B cell (primary cell): ENCODE results near the gene CCNO. TPM values are rescaled to one million over a fixed set of nuclear protein-coding genes. Genes with fewer than 3 reads are reported as not detected.

Experiments
- ATAC-seq: fragments of 200-7000 bp; cut with Tn5 transposase; one replicate; pipeline ENCODE4 v1.10.0; 2021; ENCODE audit warnings: low read depth, mild to moderate bottlenecking, moderate number of reproducible peaks, moderate library complexity
- CTCF ChIA-PET: fragments of 350-600 bp; sonication (Branson Sonifier 250); formaldehyde crosslinking; loops from one replicate; lab custom pipeline; 2021; ENCODE audit warnings: antibody characterized with exemption, inconsistent platforms; lab: Charles Lee
- POLR2A ChIA-PET: fragments of 350-600 bp; sonication (Branson Sonifier 250); formaldehyde crosslinking; loops from one replicate; lab custom pipeline; 2021; ENCODE audit warnings: antibody characterized with exemption; lab: Charles Lee
- DNase-seq: peaks from one replicate; pipeline ENCODE4 v3.0.0; 2013
- H2AFZ ChIP-seq: 2 replicates; pipeline ENCODE4 v1.6.1; 2012; ENCODE audit warnings: mild to moderate bottlenecking, low read depth, low read length; ENCODE audit not compliant: insufficient read depth, poor library complexity, severe bottlenecking
- H3K27ac ChIP-seq, 2 donors: 1 replicate in 1 of 2; 2 replicates in 1 of 2; pipeline ENCODE4 v1.5.1; 2012 to 2013; ENCODE audit warnings: low read length in 2 of 2, mild to moderate bottlenecking in 2 of 2, moderate library complexity in 1 of 2
- H3K27me3 ChIP-seq, 4 experiments: fragments of 200-600 bp in 1 of 4; sonication (generic) in 1 of 4; replicated peaks in 1 of 4; 1 replicate in 2 of 4; 2 replicates in 2 of 4; pipeline versions ENCODE4 v1.6.1 to v1.7.0; 2013 to 2016; ENCODE audit warnings: low read length in 3 of 4, mild to moderate bottlenecking in 2 of 4, mixed read lengths in 1 of 4, moderate library complexity in 1 of 4; ENCODE audit not compliant: insufficient read depth in 4 of 4, control insufficient read depth in 3 of 4; ENCODE audit errors: control extremely low read depth in 1 of 4
- H3K36me3 ChIP-seq, 2 experiments: replicated peaks in 1 of 2; 1 replicate in 1 of 2; 2 replicates in 1 of 2; pipeline versions ENCODE4 v1.6.1 to v1.7.1; 2013; ENCODE audit warnings: low read length in 1 of 2; ENCODE audit not compliant: insufficient read depth in 2 of 2, control insufficient read depth in 1 of 2; ENCODE audit errors: control extremely low read depth in 1 of 2, extremely low read depth in 1 of 2
- H3K4me1 ChIP-seq, 2 donors: fragments of 200-600 bp in 1 of 2; sonication (generic) in 1 of 2; 1 replicate in 1 of 2; 2 replicates in 1 of 2; pipeline versions ENCODE4 v1.5.1 to v1.6.1; 2013 to 2017; ENCODE audit warnings: low read length in 2 of 2; ENCODE audit not compliant: control insufficient read depth in 2 of 2, insufficient read depth in 2 of 2
- H3K4me2 ChIP-seq: replicated peaks from 2 replicates; pipeline ENCODE3; 2012; ENCODE audit warnings: mild to moderate bottlenecking, low read depth, low read length; ENCODE audit not compliant: poor library complexity, severe bottlenecking
- H3K4me3 ChIP-seq, 5 experiments: fragments of 200-600 bp in 1 of 5; sonication (generic) in 1 of 5; 1 replicate in 3 of 5; 2 replicates in 2 of 5; pipeline versions ENCODE4 v1.5.1 to v1.7.0; 2011 to 2016; ENCODE audit warnings: low read length in 4 of 5, mild to moderate bottlenecking in 4 of 5, low read depth in 2 of 5, control low read depth in 1 of 5, moderate library complexity in 1 of 5; ENCODE audit not compliant: insufficient read depth in 1 of 5; ENCODE audit errors: control extremely low read depth in 1 of 5, extremely low read depth in 1 of 5
- H3K79me2 ChIP-seq: fragments of 200-600 bp; sonication (generic); one replicate; pipeline ENCODE4 v1.6.0; 2016; ENCODE audit warnings: low read length; ENCODE audit not compliant: control insufficient read depth, insufficient read depth
- H3K9ac ChIP-seq: fragments of 200-600 bp; sonication (generic); 2 replicates; pipeline ENCODE4 v1.6.1; 2017; ENCODE audit warnings: mild to moderate bottlenecking, low read length, moderate library complexity
- H3K9me3 ChIP-seq, 3 donors: one replicate each; pipeline versions ENCODE4 v1.6.1 to v1.7.1; 2013; ENCODE audit warnings: low read length in 2 of 3; ENCODE audit not compliant: control insufficient read depth in 2 of 3, insufficient read depth in 1 of 3; ENCODE audit errors: control extremely low read depth in 1 of 3
- H4K20me1 ChIP-seq: 2 replicates; pipeline ENCODE4 v1.6.0; 2012; ENCODE audit warnings: mild to moderate bottlenecking, low read length; ENCODE audit not compliant: insufficient read depth, control insufficient read depth, poor library complexity, severe bottlenecking
- H3K27ac Mint-ChIP-seq: one replicate; pipeline ENCODE4 v1.8.0; 2021; ENCODE audit warnings: mixed read lengths
- H3K27me3 Mint-ChIP-seq: one replicate; pipeline ENCODE4 v1.8.0; 2021; ENCODE audit warnings: mixed read lengths
- H3K4me1 Mint-ChIP-seq: one replicate; pipeline ENCODE4 v1.8.0; 2021; ENCODE audit warnings: mixed read lengths
- H3K4me3 Mint-ChIP-seq: one replicate; pipeline ENCODE4 v1.8.0; 2021; ENCODE audit warnings: mixed read lengths
- H3K9me3 Mint-ChIP-seq: one replicate; pipeline ENCODE4 v1.8.0; 2022; ENCODE audit warnings: mixed read lengths; ENCODE audit not compliant: insufficient read depth
- EZH2 ChIP-seq: IDR thresholded peaks from 2 replicates; pipeline ENCODE4 v1.6.1; 2012; ENCODE audit warnings: borderline replicate concordance, low read depth, mild to moderate bottlenecking, moderate library complexity, low read length; ENCODE audit not compliant: insufficient read depth, poor library complexity, severe bottlenecking
- WGBS: methylation state at CpG from one replicate; pipeline ENCODE4 v1.1.5; 2013; ENCODE audit warnings: missing lambda C conversion rate; ENCODE audit not compliant: insufficient coverage; 5-methylcytosine and 5-hydroxymethylcytosine counted together
- intact Hi-C: fragments of 100-400 bp; cut with micrococcal nuclease; formaldehyde crosslinking; loops from one replicate; pipeline ENCODE4 v1.10.0; 2022
- polyA plus RNA-seq: library from polyadenylated mRNA; depleted of rRNA; stranded (reverse); fragments of >200 nt; gene quantifications from 2 replicates; pipeline ENCODE4 v1.2.3, GENCODE V29; 2012
- total RNA-seq, 2 donors: library from RNA; stranded (reverse); fragments of 120-200 nt in 1 of 2; gene quantifications; 1 replicate in 1 of 2; 2 replicates in 1 of 2; pipeline versions ENCODE4 v1.2.3 to v1.2.4, GENCODE V29; 2013 to 2022
- TF ChIP-seq, protein P1 (sequence below): fragments of 200-600 bp; IDR thresholded peaks from one replicate; pipeline ENCODE4 v1.8.0; 2022; ENCODE audit warnings: antibody characterized with exemption, mild to moderate bottlenecking

CCNO gene
- total and polyA plus RNA-seq, 2 donors (not counting 1 experiment from before 2014, with no cell fraction given), result not detected

DNA sequence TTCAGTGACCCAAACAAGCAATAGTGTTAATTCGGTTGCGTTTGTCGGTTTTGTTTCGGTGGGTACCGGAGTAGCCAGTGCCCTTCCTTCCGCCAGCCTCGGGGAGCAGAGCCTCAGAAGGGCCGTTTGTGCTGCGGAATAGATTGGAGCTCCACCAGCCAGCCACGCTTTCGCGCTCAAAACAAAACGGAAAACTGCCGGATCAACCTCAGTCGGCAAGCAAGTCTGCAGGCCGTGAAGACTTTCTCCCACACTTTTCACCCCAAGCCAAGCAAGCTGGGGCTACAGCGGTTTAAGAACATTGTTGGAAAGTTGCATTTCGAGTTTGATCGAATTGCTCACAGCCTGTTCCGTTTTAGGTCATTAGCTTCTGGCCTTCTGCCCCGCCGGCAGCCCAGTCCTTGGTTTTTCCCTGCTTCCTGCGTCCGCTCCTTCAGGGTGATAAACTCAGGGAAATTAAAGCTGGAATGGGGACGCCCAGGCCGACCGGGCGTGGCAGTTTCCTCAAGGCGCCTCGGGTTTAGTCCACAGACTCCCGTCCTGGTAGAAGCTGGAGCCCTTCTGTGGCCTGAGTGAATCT is 803 bp upstream of the CCNO start:
- POLR2A ChIA-PET, result no interaction called here
- H3K27ac ChIP-seq, result no peak overlapping the region
- peaks cover 64% of the 10 kb centered on the region for H3K27me3 Mint-ChIP-seq
- peaks cover 30% of the 10 kb centered on the region for H3K4me1 Mint-ChIP-seq
- intact Hi-C loops, result loop anchor here (5.0 kb wide), 1 partner anchor 73 kb away; the partner anchor contains the start of genes DHX29 and MTREX
- H3K9ac ChIP-seq, result peak overlapping the region; percentile 74
- H2AFZ ChIP-seq, result peak overlapping the region; percentile 82
- WGBS, result 24% methylated on average over 17 of the region's 31 CpGs
- H3K4me1 ChIP-seq, result peaks cover 37 to 43% of the 10 kb centered on the region in 2 donors
- peak overlapping the region; percentile 100 for H3K4me2 ChIP-seq
- peak overlapping the region; percentile 25 to 81 (median 55) for H3K4me3 ChIP-seq
- H3K79me2 ChIP-seq, result no peaks in the 10 kb centered on the region
- H3K9me3 ChIP-seq, result peaks cover 0 to 21% (median 0%) of the 10 kb centered on the region in 3 donors
- CTCF ChIA-PET, result interaction anchor here (0.5 to 2.0 kb wide), 4 partner anchors 58 to 1992 kb away, joined by 3 to 5 read pairs (median 4); partner anchors contain the start of gene CDC20B
- peaks cover 4 to 65% (median 46%) of the 10 kb centered on the region in 4 experiments for H3K27me3 ChIP-seq
- no peak for ATAC-seq
- H4K20me1 ChIP-seq, result no peaks in the 10 kb centered on the region
- peak overlapping the region; percentile 91 for H3K4me3 Mint-ChIP-seq
- no peaks in the 10 kb centered on the region for H3K9me3 Mint-ChIP-seq
- peak overlapping the region; percentile 34 for H3K27ac Mint-ChIP-seq
- no peak for DNase-seq
- H3K36me3 ChIP-seq, result no peaks in the 10 kb centered on the region
- no peak for TF ChIP-seq EZH2
- TF ChIP-seq, protein P1, sequence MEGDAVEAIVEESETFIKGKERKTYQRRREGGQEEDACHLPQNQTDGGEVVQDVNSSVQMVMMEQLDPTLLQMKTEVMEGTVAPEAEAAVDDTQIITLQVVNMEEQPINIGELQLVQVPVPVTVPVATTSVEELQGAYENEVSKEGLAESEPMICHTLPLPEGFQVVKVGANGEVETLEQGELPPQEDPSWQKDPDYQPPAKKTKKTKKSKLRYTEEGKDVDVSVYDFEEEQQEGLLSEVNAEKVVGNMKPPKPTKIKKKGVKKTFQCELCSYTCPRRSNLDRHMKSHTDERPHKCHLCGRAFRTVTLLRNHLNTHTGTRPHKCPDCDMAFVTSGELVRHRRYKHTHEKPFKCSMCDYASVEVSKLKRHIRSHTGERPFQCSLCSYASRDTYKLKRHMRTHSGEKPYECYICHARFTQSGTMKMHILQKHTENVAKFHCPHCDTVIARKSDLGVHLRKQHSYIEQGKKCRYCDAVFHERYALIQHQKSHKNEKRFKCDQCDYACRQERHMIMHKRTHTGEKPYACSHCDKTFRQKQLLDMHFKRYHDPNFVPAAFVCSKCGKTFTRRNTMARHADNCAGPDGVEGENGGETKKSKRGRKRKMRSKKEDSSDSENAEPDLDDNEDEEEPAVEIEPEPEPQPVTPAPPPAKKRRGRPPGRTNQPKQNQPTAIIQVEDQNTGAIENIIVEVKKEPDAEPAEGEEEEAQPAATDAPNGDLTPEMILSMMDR, result no peak
